8988T (cell line): ENCODE data around the gene REC8.
A peak's percentile ranks its signal among the peaks of the same experiment; 100 is the strongest.
"Not testable (repeated sequence)": the region's sequence is repeated elsewhere in the genome, so short reads cannot be mapped to it uniquely, and the experiment has no call there.

Source experiments
- DNase-seq: peaks from one replicate; pipeline ENCODE4 v3.0.0; 2011

Gene REC8

GRCh38 chr14:24185026-24185425 is 13.1 kb downstream of the REC8 start:
- no peak for DNase-seq

- DNase-seq: no peak
Observed at GRCh38 chr14:24185741-24186140, 13.9 kb downstream of the REC8 start.

- no peak for DNase-seq
Observed at GRCh38 chr14:24186831-24187538, 15.1 kb downstream of the REC8 start.

GRCh38 chr14:24187539-24187915 is 15.6 kb downstream of the REC8 start:
- no peak for DNase-seq

- DNase-seq: peak; percentile 93
Observed at GRCh38 chr14:24188251-24189058, 16.6 kb downstream of the REC8 start, which contains the start of gene IPO4. IPO4 (minus strand) TSS chr14:24188816; CDS start chr14:24188787, 29 bp downstream.

- DNase-seq: no peak
Observed at GRCh38 chr14:24189059-24189375, 17.1 kb downstream of the REC8 start.

- no peak for DNase-seq
Observed at GRCh38 chr14:24189460-24189859, 17.6 kb downstream of the REC8 start.

- DNase-seq: no peak
Observed at GRCh38 chr14:24190416-24190815, 18.5 kb downstream of the REC8 start.

- no peak for DNase-seq
Observed at GRCh38 chr14:24192933-24193332, 21.1 kb downstream of the REC8 start.

GRCh38 chr14:24194186-24194872 is 22.4 kb downstream of the REC8 start:
- DNase-seq: no peak

GRCh38 chr14:24194873-24195185 is 22.9 kb downstream of the REC8 start:
- no peak for DNase-seq

GRCh38 chr14:24195186-24196070 is 23.5 kb downstream of the REC8 start, which contains the start of gene TM9SF1:
TM9SF1 (minus strand) TSS chr14:24195441; CDS start chr14:24195019, 422 bp downstream.
- peak; percentile 82 for DNase-seq

- no peak for DNase-seq
Observed at GRCh38 chr14:24196071-24197055, 24.5 kb downstream of the REC8 start.

- DNase-seq: no peak
Observed at GRCh38 chr14:24197056-24197450, 25.2 kb downstream of the REC8 start.

GRCh38 chr14:24198814-24199524 is 27.1 kb downstream of the REC8 start:
- no peak for DNase-seq

- not testable (repeated sequence) for DNase-seq
Observed at GRCh38 chr14:24202538-24202937, 30.7 kb downstream of the REC8 start.

GRCh38 chr14:24203249-24203886 is 31.5 kb downstream of the REC8 start:
- DNase-seq: not testable (repeated sequence)

GRCh38 chr14:24204163-24205146 is 32.6 kb downstream of the REC8 start:
- no peak for DNase-seq
